Erythroblast (primary cell): ENCODE results near the gene TRABD2B.
A peak's percentile ranks its signal among the peaks of the same experiment; 100 is the strongest.

Source experiments
- DNase-seq, 2 experiments: peaks; one replicate each; lab custom pipeline; 2025; lab: John Stamatoyannopoulos, UW
- GATA1 ChIP-seq: IDR thresholded peaks from 2 replicates; pipeline ENCODE4 v1.6.1; 2011; ENCODE audit warnings: low read depth, mild to moderate bottlenecking, control low read depth, low read length, moderate library complexity
- POLR2A ChIP-seq: IDR thresholded peaks from 2 replicates; pipeline ENCODE4 v1.6.1; 2011; ENCODE audit warnings: mild to moderate bottlenecking, low read length

Gene TRABD2B

DNA sequence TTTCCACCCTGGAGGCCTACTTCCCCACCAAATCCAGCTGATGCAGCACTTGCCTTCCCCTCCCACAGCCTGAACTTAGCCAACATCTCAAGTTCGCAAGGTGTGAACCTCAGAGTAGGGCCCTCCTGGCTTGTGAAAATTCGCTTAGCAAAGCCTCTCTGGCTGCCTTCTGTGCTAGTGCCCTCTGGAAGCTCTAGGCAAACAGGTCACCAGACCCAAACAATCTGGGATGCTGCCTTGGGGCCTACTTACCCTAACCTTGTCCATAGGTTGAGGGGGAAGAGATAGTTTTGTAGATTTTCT is 30.3 kb upstream of the TRABD2B start:
- TF ChIP-seq POLR2A (no peak), GATA1 (no peak)
- no peak for DNase-seq

DNA sequence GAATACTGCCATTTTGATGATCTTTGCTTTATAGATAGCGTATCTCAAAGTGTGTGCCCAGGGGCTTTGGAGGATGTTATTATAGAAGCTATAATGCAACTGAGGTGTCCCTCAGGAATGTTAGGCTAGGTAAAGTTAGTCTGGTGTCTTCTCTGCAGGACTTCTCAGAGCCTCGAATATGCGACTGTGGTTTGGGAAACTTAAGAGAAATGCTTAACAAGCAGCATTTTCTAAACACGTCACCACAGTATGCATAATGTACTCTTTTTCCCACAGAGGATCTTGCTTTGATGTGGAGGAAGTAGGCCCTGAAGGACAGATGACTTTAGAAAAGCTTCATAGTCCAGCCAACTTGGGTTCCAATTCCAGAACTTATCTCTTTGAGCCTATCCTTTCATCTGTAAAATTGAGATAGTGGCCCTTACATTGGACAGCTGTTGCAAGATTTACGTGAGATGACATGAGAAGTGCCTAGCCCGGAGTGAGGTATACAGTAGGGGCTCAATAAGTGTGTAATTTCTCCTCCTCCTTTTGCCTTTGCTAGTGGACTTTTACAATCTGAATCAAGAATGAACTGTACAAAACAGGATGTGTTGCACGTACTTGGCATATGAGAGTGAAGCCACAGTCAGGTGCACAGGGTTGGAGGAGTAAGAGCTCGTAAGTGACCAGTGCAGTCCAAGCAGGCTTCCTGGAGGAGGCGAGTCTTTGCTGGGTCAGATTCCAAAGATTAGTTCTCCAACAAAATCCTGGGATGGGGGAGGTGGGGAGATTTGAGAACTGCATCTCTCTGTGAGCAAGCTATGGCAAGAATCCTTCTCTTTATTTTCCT is 29.7 kb upstream of the TRABD2B start:
- no peak for TF ChIP-seq POLR2A
- no peak for TF ChIP-seq GATA1
- no peak for DNase-seq

GRCh38 chr1:48026275-48026674 is 29.1 kb upstream of the TRABD2B start:
- TF ChIP-seq GATA1 (no peak), POLR2A (no peak)
- no peak for DNase-seq

DNA sequence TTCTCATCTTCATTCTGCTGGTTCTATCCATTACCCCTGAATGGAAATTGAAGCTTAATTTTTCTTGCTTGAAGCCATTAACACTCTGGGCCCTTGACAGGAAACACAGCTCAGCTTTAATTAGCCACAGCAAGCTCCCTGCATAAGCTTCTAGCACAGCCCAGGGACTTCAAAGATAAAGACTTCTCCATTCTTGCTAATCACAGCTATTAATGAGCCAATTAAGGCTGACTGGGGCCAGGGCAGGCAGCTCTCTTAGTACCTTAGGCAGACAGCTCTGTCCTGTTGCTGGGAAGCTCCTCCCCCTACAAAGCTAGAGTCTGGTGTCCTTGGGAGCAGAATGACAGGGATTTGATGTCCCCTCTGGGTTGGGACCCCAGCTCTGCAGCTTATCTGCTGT is 27.9 kb upstream of the TRABD2B start:
- TF ChIP-seq POLR2A: no peak
- TF ChIP-seq GATA1: no peak
- DNase-seq: no peak

GRCh38 chr1:48023488-48023887 is 26.3 kb upstream of the TRABD2B start:
- TF ChIP-seq GATA1: no peak
- no peak for TF ChIP-seq POLR2A
- DNase-seq: no peak

- TF ChIP-seq GATA1: no peak
- no peak for TF ChIP-seq POLR2A
- DNase-seq: no peak
These were observed 25.1 kb upstream of the TRABD2B start for GRCh38 chr1:48022306-48022705.

GRCh38 chr1:48021792-48022191 is 24.6 kb upstream of the TRABD2B start:
- DNase-seq: no peak
- TF ChIP-seq POLR2A (no peak), GATA1 (no peak)

DNA sequence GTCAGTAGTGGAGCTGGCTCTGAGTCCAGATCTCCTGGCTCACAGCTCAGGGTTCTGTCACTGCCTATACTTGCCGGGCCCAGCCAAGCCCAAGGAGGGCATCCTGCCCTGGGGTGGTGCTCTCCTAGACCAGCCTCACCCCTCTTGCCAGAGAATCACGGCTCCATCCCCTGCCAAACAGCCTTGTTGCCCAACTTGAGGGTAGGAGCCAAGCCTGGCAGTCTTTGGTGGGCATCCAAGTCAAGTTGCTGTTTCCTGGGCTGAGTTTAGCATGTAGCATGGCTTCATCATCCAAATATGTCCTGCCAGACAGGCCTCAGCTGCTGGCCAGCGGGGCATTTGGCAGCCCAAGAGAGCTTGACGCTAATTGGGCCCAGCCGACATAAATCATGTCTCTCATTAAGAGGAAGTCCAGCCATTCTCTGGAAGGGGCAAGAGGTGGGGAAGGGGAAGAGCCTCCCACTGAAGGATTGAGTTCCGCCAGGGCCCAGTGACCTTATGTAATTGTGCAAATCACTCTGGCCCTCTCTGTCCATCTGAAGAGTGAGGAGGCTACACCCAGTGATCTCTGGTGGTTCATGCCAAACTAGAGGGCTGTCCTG is 22.6 kb upstream of the TRABD2B start:
- DNase-seq: no peak
- TF ChIP-seq GATA1 (no peak), POLR2A (no peak)

- TF ChIP-seq GATA1 (no peak), POLR2A (no peak)
- no peak for DNase-seq
These were observed 21.6 kb upstream of the TRABD2B start for GRCh38 chr1:48018799-48019198.

- DNase-seq: no peak
- TF ChIP-seq POLR2A (no peak), GATA1 (no peak)
These were observed 20.5 kb upstream of the TRABD2B start for GRCh38 chr1:48017716-48018115.

DNA sequence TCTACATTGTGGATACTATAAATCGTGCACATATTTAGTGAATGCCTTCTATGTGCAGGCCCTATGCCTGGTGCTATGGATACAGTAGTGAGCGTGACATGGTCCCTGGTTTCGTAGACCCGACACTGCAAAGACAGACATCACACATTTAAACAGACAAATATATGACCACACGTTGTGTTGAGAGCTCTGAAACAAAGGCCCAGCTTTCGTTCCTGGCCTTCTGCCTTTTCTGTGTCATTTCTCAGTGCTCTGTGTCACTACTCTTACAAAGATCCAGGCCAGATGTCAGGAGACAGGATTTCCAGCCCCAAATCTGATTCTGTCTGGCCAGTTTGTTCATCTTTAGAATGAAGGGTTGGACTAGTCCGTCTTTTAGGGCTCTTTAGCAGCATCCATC is 19.3 kb upstream of the TRABD2B start:
- TF ChIP-seq POLR2A (no peak), GATA1 (no peak)
- DNase-seq: no peak

DNA sequence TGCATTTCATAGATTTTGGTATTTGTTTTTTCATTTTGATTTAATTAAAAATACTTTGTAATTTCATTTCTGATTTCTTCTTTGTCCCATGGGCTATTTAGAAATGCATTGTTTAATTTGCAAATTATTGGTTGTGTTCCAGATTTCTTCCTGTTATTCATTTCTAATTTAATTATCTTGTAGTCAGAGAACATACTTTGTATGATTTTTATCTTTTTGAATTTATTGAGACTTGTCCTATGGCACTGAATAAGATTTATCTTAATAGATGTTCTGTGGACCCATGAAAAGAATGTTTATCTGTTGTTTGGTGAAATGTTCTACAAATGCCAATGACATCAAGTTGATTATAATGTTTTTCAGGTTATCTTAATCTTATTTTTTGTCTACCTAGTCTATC is 16.1 kb upstream of the TRABD2B start:
- no peak for DNase-seq
- TF ChIP-seq POLR2A: no peak
- no peak for TF ChIP-seq GATA1

DNA sequence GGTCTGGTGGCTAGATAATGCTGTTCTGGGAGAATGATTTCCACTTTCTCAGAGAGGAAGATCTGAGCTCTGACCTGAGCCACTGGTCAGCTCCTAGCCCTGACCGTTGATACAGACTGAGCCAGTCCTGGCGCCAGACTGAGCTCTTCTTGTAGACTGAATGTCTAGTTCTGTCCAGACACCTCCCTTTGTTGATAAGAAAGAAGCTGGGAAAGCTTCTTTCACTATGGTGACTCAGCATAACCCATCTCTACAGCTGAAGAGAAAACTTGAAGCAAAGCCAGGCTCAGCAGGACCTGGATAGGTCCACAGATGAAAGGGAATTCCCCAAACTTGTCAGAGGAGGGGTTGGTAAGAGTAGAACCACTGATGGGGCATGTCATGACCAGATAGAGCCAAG is 9.9 kb upstream of the TRABD2B start:
- TF ChIP-seq GATA1 (no peak), POLR2A (no peak)
- peak in 1 of 2 experiments; percentile 22 for DNase-seq

DNA sequence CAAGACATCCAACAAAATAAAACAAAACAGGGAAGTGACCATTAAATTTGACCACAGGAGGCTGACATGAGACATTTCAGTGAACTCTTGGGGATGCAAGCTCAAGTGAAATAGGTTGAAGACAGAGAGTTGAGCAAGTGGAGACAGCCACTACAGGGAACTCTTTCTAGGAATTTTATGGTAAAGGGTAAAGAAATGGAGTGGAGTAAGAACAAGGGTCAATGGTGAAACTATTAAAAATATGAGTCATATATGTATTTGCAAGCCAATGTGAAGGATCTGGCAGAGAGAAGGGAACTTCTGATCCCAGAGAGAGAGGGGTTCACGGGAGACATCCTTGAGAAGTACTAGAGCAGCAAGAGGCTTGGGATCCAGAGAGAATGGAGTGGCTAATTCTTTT is 9.1 kb upstream of the TRABD2B start:
- DNase-seq: no peak
- TF ChIP-seq POLR2A: no peak
- TF ChIP-seq GATA1: no peak

- TF ChIP-seq GATA1 (no peak), POLR2A (no peak)
These were observed 8.3 kb upstream of the TRABD2B start for GRCh38 chr1:48005253-48006117.

More at GRCh38 chr1:48005253-48006117, 8.3 kb upstream of the TRABD2B start:
- no peak for DNase-seq
